ENCODE data around the gene SCT. TPM values are rescaled to one million over a fixed set of nuclear protein-coding genes. Genes with fewer than 3 reads are reported as not detected.

SCT gene
- total and polyA plus RNA-seq, 2 of the 8 experiments (the other 6 are each of a cell fraction or from before 2014, with no cell fraction given), result 1.7 to 2.0 TPM

DNA sequence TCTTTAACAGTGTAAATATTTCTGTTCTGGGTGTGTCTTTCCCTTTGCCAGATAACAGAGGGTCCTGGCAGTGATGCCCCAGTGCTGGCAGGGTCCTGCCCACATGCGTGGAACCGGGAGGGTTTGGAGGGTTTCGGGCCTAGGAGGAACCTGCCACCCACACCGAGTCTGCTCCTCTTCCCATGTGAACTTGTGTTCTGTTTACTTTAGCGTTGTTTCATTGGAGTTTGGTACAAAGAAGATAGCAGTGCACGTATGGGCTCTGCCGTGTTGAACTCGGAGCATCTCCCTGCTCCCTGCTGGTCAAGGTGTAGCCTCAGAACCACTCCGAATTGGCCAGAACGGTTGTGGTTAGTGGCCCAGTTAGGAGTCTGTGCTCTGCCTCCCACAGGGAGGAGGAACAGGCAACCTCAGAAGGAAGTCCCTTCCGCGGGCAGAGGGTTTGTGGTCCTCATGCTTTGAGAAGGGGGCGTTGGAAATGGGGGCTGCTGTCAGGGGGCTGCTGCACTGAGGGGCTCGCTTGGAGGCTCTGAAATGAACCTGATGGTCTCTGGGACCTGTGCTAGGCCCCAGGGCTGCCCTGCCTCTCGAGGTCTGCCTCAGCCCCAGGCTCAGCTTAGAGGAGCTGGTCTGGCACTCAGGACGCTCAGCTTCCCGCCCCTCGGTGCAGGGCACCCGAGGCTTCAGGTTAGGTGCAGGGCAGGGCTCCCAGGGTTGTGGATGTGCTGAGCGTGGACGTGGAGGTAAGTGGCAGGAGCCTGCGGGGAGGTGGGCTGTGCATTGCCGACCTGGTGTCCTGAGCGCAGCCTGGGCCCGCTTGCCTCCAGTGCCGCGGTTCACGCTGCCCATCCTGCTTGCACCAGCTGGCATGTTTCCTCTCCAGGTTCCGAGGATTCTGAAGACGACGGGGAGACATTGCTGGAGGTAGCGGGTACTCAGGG lies 40.3 kb downstream of the SCT start (continued):
- TF ChIP-seq, protein P1, sequence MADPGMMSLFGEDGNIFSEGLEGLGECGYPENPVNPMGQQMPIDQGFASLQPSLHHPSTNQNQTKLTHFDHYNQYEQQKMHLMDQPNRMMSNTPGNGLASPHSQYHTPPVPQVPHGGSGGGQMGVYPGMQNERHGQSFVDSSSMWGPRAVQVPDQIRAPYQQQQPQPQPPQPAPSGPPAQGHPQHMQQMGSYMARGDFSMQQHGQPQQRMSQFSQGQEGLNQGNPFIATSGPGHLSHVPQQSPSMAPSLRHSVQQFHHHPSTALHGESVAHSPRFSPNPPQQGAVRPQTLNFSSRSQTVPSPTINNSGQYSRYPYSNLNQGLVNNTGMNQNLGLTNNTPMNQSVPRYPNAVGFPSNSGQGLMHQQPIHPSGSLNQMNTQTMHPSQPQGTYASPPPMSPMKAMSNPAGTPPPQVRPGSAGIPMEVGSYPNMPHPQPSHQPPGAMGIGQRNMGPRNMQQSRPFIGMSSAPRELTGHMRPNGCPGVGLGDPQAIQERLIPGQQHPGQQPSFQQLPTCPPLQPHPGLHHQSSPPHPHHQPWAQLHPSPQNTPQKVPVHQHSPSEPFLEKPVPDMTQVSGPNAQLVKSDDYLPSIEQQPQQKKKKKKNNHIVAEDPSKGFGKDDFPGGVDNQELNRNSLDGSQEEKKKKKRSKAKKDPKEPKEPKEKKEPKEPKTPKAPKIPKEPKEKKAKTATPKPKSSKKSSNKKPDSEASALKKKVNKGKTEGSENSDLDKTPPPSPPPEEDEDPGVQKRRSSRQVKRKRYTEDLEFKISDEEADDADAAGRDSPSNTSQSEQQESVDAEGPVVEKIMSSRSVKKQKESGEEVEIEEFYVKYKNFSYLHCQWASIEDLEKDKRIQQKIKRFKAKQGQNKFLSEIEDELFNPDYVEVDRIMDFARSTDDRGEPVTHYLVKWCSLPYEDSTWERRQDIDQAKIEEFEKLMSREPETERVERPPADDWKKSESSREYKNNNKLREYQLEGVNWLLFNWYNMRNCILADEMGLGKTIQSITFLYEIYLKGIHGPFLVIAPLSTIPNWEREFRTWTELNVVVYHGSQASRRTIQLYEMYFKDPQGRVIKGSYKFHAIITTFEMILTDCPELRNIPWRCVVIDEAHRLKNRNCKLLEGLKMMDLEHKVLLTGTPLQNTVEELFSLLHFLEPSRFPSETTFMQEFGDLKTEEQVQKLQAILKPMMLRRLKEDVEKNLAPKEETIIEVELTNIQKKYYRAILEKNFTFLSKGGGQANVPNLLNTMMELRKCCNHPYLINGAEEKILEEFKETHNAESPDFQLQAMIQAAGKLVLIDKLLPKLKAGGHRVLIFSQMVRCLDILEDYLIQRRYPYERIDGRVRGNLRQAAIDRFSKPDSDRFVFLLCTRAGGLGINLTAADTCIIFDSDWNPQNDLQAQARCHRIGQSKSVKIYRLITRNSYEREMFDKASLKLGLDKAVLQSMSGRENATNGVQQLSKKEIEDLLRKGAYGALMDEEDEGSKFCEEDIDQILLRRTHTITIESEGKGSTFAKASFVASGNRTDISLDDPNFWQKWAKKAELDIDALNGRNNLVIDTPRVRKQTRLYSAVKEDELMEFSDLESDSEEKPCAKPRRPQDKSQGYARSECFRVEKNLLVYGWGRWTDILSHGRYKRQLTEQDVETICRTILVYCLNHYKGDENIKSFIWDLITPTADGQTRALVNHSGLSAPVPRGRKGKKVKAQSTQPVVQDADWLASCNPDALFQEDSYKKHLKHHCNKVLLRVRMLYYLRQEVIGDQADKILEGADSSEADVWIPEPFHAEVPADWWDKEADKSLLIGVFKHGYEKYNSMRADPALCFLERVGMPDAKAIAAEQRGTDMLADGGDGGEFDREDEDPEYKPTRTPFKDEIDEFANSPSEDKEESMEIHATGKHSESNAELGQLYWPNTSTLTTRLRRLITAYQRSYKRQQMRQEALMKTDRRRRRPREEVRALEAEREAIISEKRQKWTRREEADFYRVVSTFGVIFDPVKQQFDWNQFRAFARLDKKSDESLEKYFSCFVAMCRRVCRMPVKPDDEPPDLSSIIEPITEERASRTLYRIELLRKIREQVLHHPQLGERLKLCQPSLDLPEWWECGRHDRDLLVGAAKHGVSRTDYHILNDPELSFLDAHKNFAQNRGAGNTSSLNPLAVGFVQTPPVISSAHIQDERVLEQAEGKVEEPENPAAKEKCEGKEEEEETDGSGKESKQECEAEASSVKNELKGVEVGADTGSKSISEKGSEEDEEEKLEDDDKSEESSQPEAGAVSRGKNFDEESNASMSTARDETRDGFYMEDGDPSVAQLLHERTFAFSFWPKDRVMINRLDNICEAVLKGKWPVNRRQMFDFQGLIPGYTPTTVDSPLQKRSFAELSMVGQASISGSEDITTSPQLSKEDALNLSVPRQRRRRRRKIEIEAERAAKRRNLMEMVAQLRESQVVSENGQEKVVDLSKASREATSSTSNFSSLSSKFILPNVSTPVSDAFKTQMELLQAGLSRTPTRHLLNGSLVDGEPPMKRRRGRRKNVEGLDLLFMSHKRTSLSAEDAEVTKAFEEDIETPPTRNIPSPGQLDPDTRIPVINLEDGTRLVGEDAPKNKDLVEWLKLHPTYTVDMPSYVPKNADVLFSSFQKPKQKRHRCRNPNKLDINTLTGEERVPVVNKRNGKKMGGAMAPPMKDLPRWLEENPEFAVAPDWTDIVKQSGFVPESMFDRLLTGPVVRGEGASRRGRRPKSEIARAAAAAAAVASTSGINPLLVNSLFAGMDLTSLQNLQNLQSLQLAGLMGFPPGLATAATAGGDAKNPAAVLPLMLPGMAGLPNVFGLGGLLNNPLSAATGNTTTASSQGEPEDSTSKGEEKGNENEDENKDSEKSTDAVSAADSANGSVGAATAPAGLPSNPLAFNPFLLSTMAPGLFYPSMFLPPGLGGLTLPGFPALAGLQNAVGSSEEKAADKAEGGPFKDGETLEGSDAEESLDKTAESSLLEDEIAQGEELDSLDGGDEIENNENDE (IDR thresholded peaks at IDR 0.05; ENCODE audit: insufficient replicate concordance, low read length), result no peak
- no peak for TF ChIP-seq NRF1 (IDR thresholded peaks at IDR 0.05; ENCODE audit: low read depth, low read length)
- TF ChIP-seq SIRT6 (IDR thresholded peaks at IDR 0.05; ENCODE audit: low read length), result no peak
- TF ChIP-seq EZH2 (IDR thresholded peaks at IDR 0.05; ENCODE audit: low read depth, low read length, severe bottlenecking), result no peak
